Stimulated activated CD8-positive, alpha-beta memory T cell treated with anti-CD3 and anti-CD28 coated beads, Interleukin-7, amount 100 ng/mL, for 24 hours (primary cell): Measurements from ENCODE around the gene RCL1.
A peak's percentile ranks its signal among the peaks of the same experiment; 100 is the strongest.
"Not testable (repeated sequence)": the region's sequence is repeated elsewhere in the genome, so short reads cannot be mapped to it uniquely, and the experiment has no call there.

Experiments used
- DNase-seq: peaks from one replicate; pipeline ENCODE4 v3.0.0-alpha.2; 2020; ENCODE audit warnings: low read depth

The RCL1 gene

DNA sequence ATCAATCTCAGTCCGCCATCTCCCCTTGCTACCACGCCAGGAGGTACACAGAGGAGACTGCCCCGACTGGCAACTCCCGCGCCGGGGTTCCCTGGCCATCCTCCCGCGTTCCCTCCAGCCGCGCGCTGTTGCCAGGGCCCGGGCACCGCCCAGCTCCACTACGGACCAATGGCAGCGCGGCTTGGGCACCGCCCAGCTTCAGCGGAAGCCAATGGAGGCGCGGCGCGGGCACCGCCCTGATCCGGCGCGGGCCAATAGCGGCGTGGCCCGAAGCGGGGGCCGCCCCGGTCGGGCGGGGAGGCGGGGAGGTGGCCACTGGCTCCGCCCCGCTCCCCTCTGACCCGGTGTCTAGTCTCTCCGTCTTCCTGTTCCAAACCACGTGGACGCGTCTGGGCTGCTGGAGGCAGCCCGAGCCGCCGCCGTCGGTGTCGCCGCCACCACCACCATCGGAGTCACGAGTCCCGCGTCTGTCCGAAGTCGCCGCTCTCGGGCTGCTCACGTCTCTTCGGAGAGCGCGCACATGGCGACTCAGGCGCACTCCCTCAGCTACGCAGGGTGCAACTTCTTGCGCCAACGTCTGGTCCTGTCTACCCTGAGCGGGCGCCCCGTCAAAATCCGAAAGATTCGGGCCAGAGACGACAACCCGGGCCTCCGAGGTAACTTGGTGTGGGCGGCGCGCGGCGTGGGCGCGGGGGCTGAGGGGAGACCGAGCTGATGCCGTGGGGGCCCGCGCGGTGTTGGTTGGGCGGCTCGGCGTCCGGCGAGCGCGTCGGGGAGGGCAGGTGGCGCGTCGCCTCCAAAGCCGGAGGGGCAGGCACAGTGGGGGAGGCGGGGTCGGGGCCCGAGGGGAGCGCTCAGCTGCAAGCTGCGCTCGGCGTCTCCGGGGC is at the start of gene RCL1:
Gene RCL1, plus strand, starts transcription at position 373 of the 887 bp plus-strand sequence. Its CDS starts 148 bp downstream, at position 521.
- DNase-seq = peak; percentile 89

GRCh38 chr9:4743131-4743875 is 49.4 kb upstream of the RCL1 start:
- no peak for DNase-seq

GRCh38 chr9:4746278-4747030 is 46.3 kb upstream of the RCL1 start:
- no peak for DNase-seq

GRCh38 chr9:4748612-4749011 is 44.1 kb upstream of the RCL1 start:
- no peak for DNase-seq

DNA sequence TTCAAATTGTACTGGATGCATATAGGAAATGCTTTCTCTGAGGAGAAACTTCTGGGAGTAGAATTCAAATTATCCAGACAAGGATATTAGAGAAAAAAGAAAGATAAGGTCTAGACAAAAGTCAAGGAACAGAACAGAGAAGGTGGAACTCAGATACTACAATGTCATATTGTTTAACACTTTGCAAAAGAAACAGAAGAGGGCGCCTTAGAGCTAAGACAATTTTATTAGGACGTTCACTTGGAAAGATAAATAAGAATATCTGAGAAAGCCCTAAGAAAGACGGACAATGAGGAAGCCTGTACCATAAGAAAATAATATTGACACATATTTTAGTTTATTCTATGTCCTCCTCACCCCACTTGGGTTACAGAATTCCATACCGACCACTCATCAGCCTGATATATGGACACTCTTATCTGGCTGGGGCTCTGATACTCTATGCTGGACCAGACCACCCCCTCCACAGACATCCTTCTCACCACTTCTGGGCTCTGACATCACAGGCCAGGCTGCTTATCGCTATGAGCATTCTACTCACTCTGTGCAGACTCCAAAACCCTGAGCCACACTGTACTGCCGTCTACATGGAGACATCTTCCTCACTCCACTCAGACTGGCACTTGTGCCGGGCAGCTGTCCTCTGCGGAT is 42.6 kb upstream of the RCL1 start:
- no peak for DNase-seq

DNA sequence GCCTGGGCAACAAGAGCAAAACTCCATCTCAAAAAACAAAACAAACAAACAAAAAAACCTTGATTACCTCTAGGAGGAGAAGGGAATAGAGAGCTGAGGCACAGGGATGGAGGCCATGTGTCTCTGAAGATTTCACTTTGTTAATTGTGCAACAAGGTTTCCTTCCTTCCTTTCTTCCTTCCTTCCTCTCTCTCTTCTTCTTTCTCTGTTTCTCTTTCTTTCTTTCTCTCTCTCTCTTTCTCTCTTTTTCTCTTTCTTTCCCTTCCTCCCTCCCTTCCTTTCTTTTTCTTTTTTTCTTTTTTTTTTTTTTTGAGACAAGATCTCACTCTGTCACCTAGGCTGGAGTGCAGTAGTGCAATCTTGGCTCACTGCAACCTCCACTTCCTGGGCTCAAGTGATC is 38.2 kb upstream of the RCL1 start:
- DNase-seq = not testable (repeated sequence)

DNA sequence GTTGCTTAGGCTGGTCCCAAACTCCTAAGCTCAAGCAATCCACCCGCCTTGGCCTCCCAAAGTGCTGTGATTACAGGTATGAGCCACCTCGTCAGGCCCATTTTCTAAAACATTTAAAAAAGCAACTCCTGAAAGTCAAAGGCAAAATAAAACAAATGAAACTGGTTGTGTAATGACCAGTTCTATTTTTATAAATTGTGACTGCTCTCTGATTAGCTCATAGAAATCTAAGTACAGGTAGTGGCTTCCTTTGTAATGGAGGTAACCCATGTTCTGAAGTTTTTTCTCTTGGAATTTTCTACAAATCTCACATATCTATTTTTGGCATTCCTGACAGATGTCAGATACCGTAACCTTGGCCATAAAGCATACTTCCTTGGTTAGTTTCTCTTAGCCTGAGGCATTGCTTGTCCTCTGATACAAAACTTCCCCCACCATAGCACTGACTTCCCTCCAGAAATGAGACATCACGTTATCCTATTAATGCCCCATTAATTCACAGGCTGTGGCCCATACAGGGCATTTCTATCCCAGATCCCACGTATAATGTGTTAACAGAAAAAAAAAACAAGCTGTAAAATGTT is 37.6 kb upstream of the RCL1 start:
- no peak for DNase-seq

GRCh38 chr9:4756420-4756819 is 36.3 kb upstream of the RCL1 start:
- DNase-seq = no peak

- no peak for DNase-seq
These were observed 32.6 kb upstream of the RCL1 start for GRCh38 chr9:4760122-4760521.

- DNase-seq = peak; percentile 68
These were observed 30.4 kb upstream of the RCL1 start for GRCh38 chr9:4762108-4762885.

DNA sequence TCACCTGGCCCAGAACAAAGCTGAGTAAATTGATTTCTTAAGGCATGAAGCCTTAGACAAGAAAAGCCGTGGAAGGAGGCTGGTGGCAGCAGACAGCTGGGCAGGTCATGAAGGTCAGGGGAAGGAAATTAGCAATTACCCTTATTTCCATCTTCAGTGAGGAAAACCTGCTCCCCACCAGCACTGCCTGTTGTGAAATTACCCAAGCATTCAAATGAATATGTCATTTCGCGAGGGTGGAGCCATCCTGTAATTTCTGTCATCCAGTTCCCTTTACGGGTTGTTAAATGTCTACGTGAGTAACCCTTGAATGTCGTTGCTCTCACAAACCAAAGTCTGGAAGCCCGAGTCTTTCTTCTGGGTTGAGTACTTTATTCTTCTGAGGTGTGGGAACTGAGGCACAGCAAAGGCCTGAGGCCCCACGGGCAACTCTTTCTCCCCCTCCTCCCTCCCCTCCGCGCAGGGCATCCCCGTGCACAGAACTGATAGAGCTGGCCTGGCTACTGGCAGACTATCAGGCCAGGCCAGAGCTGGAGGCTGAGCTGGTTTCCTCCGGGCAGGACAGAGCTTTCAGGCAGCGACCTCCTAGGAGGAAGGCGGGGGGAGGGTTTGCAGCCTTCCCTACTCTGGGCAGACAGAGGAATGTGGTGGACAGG is 29.7 kb upstream of the RCL1 start:
- no peak for DNase-seq

DNA sequence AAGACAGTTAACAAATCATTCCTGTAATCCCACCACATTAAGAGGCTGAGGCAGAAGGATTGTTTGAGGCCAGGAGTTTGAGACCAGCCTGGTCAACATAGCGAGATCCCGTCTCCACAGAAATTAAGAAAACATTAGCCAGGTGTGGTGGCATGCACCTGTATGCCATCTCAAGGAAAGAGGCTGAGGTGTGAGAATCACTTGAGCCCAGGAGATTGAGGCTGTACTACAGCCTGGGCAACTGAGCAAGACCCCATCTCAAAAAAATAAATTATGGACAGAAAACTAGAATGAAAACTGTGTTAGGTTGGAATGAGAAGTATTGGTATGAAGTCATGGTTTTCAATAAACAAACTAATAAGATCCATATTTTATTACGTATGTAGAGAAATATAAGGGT is 28.7 kb upstream of the RCL1 start:
- DNase-seq = no peak

DNA sequence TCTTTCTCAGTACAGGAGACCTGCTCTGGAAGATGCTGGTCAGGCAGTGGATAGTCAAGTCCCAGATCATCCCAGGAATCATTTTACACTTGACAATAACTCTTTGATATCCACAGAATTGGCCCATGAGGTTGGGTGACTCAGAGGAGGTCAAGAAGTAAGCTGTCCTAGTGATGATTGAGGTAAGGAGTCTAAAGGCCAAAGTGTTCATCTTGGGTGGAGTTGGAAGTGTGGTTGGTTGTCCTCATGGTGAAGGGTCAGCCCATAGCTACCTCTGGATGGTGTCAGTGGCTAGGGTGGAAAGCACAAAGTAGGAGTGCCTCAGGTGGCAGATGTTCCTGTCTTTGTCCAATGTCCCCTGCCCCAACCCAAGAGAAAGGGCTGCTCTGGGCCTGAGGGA is 24.1 kb upstream of the RCL1 start:
- no peak for DNase-seq

- no peak for DNase-seq
These were observed 23.2 kb upstream of the RCL1 start for GRCh38 chr9:4769321-4770080.

DNA sequence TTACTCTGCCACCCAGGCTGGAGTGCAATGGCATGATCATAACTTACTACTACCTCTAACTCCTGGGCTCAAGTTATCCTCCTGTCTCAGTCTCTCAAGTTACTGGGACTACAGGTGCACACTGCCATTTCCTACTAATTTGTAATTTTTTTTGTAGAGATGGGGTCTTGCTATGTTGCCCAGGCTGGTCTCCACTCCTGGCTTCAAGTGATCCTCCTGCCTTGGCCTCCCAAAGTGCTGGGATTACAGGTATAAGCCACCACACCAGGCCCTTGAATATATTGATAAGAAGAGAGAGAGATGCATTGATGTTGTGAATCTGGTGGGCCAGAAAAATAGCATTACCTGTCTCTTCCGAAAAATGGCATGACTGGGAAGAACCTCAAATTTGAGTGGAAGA is 21.0 kb upstream of the RCL1 start:
- no peak for DNase-seq

- no peak for DNase-seq
These were observed 18.5 kb upstream of the RCL1 start for GRCh38 chr9:4774209-4774608.

DNA sequence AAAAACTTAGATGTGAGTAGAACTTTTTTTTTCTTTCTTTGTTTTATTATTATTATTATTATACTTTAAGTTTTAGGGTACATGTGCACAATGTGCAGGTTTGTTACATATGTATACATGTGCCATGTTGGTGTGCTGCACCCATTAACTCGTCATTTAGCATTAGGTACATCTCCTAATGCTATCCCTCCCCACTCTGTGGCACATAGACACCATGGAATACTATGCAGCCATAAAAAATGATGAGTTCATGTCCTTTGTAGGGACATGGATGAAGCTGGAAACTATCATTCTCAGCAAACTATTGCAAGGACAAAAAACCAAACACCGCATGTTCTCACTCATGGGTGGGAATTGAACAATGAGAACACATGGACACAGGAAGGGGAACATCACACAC is 17.8 kb upstream of the RCL1 start:
- not testable (repeated sequence) for DNase-seq

DNA sequence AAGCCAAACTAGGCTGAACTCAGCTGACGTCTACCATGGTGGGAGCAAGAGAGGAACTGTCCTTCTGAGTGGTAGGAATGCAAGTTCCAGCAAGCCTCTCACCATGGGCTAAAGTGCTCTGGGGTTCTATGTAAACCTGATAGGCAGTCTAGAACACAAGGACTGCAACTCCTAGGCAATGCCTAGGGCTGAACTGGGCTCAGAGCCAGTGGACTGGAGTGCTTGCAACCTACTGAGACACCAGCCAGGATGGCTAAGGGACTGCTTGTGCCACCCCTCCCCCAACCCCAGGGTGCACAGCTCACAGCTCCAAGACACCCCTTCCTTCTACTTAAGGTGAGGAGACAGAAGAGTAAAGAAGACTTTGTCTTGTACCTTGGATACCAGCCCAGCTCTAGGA is 12.1 kb upstream of the RCL1 start:
- no peak for DNase-seq

DNA sequence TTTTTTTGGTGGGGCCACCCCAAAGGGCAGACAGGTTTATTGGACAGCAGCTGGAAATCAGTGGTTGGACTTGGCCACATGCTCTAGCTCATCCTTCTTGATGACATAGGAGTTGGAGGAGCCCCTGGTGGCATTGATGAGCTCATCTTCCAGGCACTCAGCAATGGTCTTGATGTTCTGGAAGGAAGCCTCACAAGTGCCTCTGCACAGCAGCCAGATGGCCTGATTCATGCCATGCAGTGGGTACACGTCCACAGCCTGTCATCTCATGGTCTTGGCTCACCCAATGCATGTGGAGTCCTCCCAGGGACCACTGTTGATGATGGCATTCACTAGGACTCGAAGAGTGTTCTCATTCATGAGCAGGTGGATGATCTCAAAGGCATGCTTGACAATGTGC is 11.3 kb upstream of the RCL1 start:
- no peak for DNase-seq

DNA sequence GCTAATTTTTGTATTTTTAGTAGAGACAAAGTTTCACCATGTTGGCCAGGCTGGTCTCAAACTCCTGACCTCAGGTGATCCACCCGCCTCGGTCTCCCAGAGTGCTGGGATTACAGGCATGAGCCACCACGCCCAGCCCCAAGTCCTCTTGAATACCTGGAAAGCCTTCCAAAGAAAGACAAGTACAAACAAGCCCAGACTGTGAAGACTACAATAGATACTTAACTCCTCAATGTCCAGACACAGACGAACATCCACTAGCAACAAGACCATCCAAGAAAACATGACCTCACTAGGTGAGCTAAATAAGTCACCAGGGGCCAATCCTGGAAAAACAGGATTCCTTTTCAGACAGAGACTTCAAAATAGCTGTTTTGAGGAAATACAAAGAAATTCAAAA is 9.6 kb upstream of the RCL1 start:
- DNase-seq = not testable (repeated sequence)
